ENCODE data around the gene KLHDC7B. TPM values are rescaled to one million over a fixed set of nuclear protein-coding genes. Genes with fewer than 3 reads are reported as not detected.
"Not testable (repeated sequence)": the region's sequence is repeated elsewhere in the genome, so short reads cannot be mapped to it uniquely, and the experiment has no call there.

Gene KLHDC7B
- total RNA-seq, 1 experiment from 2014 or later: 1.8 TPM

GRCh38 chr22:50519151-50519550, 26.5 kb upstream of the KLHDC7B start:
- ATAC-seq (no peak), DNase-seq (ENCODE audit: low read depth, low spot score) (no peak)
- Histone ChIP-seq H3K36me3 (ENCODE audit: control insufficient read depth, insufficient read depth, low read length) (no peaks in the 10 kb centered on the region), H3K27ac (ENCODE audit: low read length) (no peak overlapping the region), H3K9me3 (ENCODE audit: control insufficient read depth, insufficient read depth, low read depth, low read length) (no peaks in the 10 kb centered on the region), H3K4me1 (ENCODE audit: control insufficient read depth, insufficient read depth, low read length) (no peaks in the 10 kb centered on the region), H3K27me3 (ENCODE audit: control insufficient read depth, insufficient read depth, low read length) (no peaks in the 10 kb centered on the region), H3K4me3 (ENCODE audit: low read depth in 2 of 2, low read length in 2 of 2) (no peak overlapping the region)
- BruUV-seq (replicated peaks): no TSS peak
- in situ Hi-C loops (cut with HindIII; ENCODE audit: low pct_unique_long_range_greater_than_20kb, low sequenced_read_pairs) (no loop called here), intact Hi-C loops (cut with micrococcal nuclease; ENCODE audit: unreplicated experiment) (no loop called here)
- ChIA-PET CTCF (no interaction called here), POLR2A (no interaction called here)
- TF ChIP-seq REST (IDR thresholded peaks at IDR 0.05; ENCODE audit: insufficient read depth in 1 of 2, low read depth in 2 of 2, low read length in 1 of 2) (no peak), TCF7L2 (IDR thresholded peaks at IDR 0.05; ENCODE audit: low read depth, low read length) (no peak), POLR2AphosphoS5 (IDR thresholded peaks at IDR 0.05; ENCODE audit: low read depth, low read length) (no peak), CTCF (IDR thresholded peaks at IDR 0.05) (no peak), SIN3A (IDR thresholded peaks at IDR 0.05; ENCODE audit: borderline replicate concordance, insufficient read depth, low read depth, low read length) (no peak)

GRCh38 chr22:50520184-50520583, 25.5 kb upstream of the KLHDC7B start:
- H3K36me3 ChIP-seq (ENCODE audit: control insufficient read depth, insufficient read depth, low read length); H3K27me3 ChIP-seq (ENCODE audit: control insufficient read depth, insufficient read depth, low read length); ATAC-seq; DNase-seq (ENCODE audit: low read depth, low spot score); H3K4me3 ChIP-seq (ENCODE audit: low read depth in 2 of 2, low read length in 2 of 2); H3K4me1 ChIP-seq (ENCODE audit: control insufficient read depth, insufficient read depth, low read length); BruUV-seq (replicated peaks); in situ Hi-C loops (cut with HindIII; ENCODE audit: low pct_unique_long_range_greater_than_20kb, low sequenced_read_pairs); H3K27ac ChIP-seq (ENCODE audit: low read length); CTCF ChIA-PET; H3K9me3 ChIP-seq (ENCODE audit: control insufficient read depth, insufficient read depth, low read depth, low read length); intact Hi-C loops (cut with micrococcal nuclease; ENCODE audit: unreplicated experiment); POLR2A ChIA-PET: not testable (repeated sequence)

GRCh38 chr22:50520826-50521453, 24.8 kb upstream of the KLHDC7B start:
- ChIA-PET CTCF (no interaction called here), POLR2A (no interaction called here)
- intact Hi-C loops (cut with micrococcal nuclease; ENCODE audit: unreplicated experiment): no loop called here

More at GRCh38 chr22:50520826-50521453, 24.8 kb upstream of the KLHDC7B start:
- no peak for DNase-seq (ENCODE audit: low read depth, low spot score)
- no peaks in the 10 kb centered on the region; the same call in 1 of the 2 replicates for H3K36me3 ChIP-seq (ENCODE audit: control insufficient read depth, insufficient read depth, low read length)
- H3K4me3 ChIP-seq (ENCODE audit: low read depth in 2 of 2, low read length in 2 of 2): no peak overlapping the region
- no peaks in the 10 kb centered on the region for H3K27me3 ChIP-seq (ENCODE audit: control insufficient read depth, insufficient read depth, low read length)
- in situ Hi-C loops (cut with HindIII; ENCODE audit: low pct_unique_long_range_greater_than_20kb, low sequenced_read_pairs): no loop called here
- no TSS peak for BruUV-seq (replicated peaks)
- H3K9me3 ChIP-seq (ENCODE audit: control insufficient read depth, insufficient read depth, low read depth, low read length): no peaks in the 10 kb centered on the region
- TF ChIP-seq SIN3A (IDR thresholded peaks at IDR 0.05; ENCODE audit: borderline replicate concordance, insufficient read depth, low read depth, low read length) (no peak), REST (IDR thresholded peaks at IDR 0.05; ENCODE audit: insufficient read depth in 1 of 2, low read depth in 2 of 2, low read length in 1 of 2) (no peak), POLR2AphosphoS5 (IDR thresholded peaks at IDR 0.05; ENCODE audit: low read depth, low read length) (no peak), TCF7L2 (IDR thresholded peaks at IDR 0.05; ENCODE audit: low read depth, low read length) (no peak), CTCF (IDR thresholded peaks at IDR 0.05) (no peak)
- no peak overlapping the region for H3K27ac ChIP-seq (ENCODE audit: low read length)
- ATAC-seq: no peak
- H3K4me1 ChIP-seq (ENCODE audit: control insufficient read depth, insufficient read depth, low read length): no peaks in the 10 kb centered on the region

All from Panc1 (cell line).